Urothelium cell line (cell line): ENCODE results near the gene PLXNB3.

Experiments
- DNase-seq: peaks from one replicate; pipeline ENCODE4 v3.0.0; 2011; ENCODE audit warnings: low spot score, mixed read lengths
- FAIRE-seq: peaks from 2 replicates; lab custom pipeline; 2011; peaks lifted over from hg19 to GRCh38; lab: Jason Lieb, UNC

PLXNB3 gene

GRCh38 chrX:153772316-153773217 lies 8.5 kb downstream of the PLXNB3 start:
- FAIRE-seq (no peak), DNase-seq (no peak)

GRCh38 chrX:153773218-153773611 lies 9.2 kb downstream of the PLXNB3 start:
- FAIRE-seq, result no peak
- no peak for DNase-seq

- DNase-seq, result no peak
- FAIRE-seq, result no peak
Observed at GRCh38 chrX:153773741-153774575, 9.9 kb downstream of the PLXNB3 start.

DNA sequence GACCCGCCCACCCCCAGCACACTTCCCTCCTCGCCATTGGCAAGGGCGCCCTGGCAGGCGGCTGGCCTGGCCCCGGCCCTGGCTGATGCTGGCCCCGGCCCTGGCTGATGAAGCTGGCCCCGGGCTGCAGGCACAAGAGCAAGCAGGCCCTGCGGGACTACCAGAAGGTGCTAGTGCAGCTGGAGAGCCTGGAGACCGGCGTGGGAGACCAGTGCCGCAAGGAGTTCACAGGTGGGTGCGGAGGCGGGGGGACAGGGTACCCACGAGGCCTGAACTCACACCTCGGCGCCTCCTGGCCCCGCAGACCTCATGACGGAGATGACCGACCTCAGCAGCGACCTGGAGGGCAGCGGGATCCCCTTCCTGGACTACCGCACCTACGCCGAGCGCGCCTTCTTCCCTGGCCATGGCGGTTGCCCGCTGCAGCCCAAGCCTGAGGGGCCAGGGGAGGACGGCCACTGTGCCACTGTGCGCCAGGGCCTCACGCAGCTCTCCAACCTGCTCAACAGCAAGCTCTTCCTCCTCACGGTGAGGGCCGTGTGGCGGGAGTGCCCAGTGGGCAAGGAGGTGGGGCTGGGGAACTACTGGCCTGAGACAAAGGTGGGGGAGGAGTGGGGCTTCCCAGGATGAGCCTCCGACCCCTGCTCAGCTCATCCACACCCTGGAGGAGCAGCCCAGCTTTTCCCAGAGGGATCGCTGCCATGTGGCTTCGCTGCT lies 10.7 kb downstream of the PLXNB3 start:
- DNase-seq (no peak), FAIRE-seq (no peak)

- DNase-seq, result no peak
- no peak for FAIRE-seq
Observed at GRCh38 chrX:153775293-153776119, 11.5 kb downstream of the PLXNB3 start.

DNA sequence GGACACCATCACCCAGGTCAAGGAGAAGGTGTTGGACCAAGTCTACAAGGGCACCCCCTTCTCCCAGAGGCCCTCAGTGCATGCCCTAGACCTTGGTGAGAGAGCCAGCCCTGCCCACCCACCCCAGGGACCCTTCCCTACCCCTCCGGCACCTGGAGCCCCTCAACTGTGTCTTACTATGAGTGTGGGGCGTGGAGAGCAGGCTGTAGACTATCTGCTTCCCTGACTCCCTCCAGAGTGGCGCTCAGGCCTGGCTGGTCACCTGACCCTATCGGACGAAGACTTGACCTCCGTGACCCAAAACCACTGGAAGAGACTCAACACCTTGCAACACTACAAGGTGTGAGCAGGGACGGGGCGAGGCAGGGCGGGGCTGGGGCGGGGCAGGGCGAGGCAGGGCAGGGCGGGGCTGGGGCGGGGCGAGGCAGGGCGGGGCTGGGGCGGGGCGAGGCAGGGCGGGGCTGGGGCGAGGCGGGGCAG lies 12.1 kb downstream of the PLXNB3 start:
- no peak for FAIRE-seq

DNA sequence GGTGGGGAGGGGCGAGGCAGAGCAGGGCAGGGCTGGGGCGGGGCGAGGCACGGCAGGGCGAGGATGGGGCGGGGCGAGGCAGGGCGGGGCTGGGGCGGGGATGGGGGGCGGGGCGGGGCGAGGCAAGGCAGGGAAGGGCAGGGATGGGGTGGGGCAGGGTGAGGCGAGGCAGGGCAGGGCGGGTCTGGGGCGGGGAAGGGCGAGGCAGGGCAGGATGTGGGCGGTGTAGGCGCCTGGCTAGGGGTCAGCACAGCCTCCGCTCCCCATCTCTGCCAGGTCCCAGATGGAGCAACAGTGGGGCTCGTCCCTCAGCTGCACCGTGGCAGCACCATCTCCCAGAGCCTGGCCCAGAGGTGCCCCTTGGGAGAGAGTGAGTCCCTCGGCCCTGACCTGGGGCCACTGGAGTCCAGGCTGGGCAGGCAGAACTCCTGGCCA lies 12.6 kb downstream of the PLXNB3 start:
- DNase-seq (no peak), FAIRE-seq (no peak)

More for the DNA sequence above, 12.1 kb downstream of the PLXNB3 start:
- no peak for DNase-seq

GRCh38 chrX:153777261-153778090 lies 13.4 kb downstream of the PLXNB3 start:
- DNase-seq (no peak), FAIRE-seq (no peak)

DNA sequence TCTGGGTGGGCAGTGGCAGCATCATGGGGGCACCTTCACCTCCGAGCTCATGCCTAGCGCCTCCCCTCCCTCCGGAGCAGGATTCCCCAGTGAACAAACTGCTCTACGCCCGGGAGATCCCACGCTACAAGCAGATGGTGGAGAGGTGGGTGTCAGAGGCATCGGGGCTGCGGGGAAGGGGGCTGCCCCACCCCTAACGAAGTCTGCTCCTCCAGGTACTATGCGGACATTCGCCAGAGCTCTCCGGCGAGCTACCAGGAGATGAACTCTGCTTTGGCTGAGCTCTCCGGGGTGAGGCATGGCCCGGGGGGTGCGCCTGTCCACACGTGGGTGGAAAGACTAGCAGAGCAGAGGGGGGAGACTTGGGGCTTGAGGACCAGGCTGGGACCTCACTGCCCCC lies 14.1 kb downstream of the PLXNB3 start:
- DNase-seq, result no peak
- no peak for FAIRE-seq

DNA sequence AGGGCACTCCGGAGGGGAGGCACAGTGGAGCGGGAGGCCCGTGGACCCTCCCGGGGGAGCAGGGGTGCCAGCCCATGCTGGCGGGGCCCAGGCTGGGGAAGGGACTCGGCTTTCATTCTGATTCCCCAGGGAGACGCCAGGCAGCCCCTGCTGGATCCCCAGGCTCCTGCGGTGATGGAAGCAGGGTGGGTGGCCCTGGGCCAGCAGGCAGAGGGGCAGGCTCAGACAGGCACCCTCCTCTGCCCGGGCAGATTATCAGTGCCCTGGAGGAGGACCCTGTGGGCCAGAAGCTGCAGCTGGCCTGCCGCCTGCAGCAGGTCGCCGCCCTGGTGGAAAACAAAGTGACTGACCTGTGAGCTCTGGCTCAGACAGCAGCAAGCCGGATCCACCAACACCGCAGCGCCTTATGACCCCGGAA lies 14.6 kb downstream of the PLXNB3 start:
- FAIRE-seq, result no peak
- no peak for DNase-seq

- DNase-seq (no peak), FAIRE-seq (no peak)
Observed at GRCh38 chrX:153779891-153780677, 16.0 kb downstream of the PLXNB3 start.

DNA sequence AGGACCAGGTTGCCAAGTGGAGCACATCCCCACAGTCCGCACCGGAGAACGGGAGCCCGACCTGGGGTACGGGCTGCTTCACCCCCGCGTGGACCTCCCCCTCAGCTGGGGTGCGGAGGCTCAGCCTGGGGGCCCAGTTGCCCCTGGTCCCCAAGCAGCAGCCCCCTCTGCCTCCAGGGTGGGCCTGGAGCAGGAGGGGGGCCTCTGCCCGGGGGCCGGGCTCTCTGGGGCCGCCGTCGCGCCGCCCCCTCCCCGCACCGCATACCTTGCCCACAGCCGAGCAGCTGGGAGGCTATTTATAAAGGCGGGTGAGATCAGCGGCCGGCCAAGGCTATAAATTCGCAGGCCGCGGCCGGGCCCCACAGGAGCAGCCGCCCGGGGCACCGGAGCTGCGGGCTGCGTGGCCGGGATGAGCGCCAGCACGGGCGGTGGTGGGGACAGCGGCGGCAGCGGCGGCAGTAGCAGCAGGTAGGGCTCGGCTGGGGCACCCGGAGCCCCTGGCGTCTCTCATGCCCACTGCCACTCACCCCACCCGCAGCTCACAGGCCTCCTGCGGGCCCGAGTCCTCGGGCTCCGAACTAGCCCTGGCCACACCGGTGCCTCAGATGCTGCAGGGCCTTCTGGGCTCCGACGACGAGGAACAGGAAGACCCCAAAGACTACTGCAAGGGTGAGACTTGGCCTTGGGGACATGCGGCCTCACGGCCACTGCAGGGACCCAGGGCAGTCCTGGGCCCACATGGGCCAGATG lies 16.8 kb downstream of the PLXNB3 start, which contains the start of gene SRPK3:
SRPK3 (plus strand) TSS at position 364 of the 750 bp plus-strand sequence; CDS start at position 410, 46 bp downstream.
- FAIRE-seq (no peak), DNase-seq (no peak)

- DNase-seq (no peak), FAIRE-seq (no peak)
Observed at GRCh38 chrX:153781428-153782047, 17.5 kb downstream of the PLXNB3 start.

DNA sequence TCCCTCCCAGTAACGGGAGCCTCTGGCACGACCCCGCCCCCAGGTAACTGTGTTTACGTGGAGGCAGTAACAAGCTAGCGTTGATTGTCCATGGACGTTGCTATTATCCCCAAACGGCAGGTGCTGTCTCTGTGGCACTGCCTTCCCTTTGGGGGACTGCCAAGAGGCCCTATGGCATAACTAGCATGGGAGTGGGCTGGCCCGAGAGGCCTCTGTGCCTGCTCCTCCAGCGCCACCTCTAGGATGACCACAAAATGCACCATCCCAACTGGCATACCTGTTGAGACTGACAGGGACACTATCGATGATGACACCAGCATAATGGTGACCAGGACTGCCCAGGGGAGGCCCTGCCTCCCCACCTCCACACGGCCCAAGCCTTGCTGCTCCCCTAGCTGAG lies 18.3 kb downstream of the PLXNB3 start:
- DNase-seq, result no peak
- FAIRE-seq, result no peak

- FAIRE-seq, result no peak
Observed at GRCh38 chrX:153782871-153783270, 18.8 kb downstream of the PLXNB3 start.

GRCh38 chrX:153783378-153784013 lies 19.4 kb downstream of the PLXNB3 start:
- no peak for DNase-seq
- FAIRE-seq, result no peak

More at GRCh38 chrX:153782871-153783270, 18.8 kb downstream of the PLXNB3 start:
- no peak for DNase-seq
